Right lung (tissue), 10 donors: Measurements from ENCODE around the gene GRM5. TPM values are rescaled to one million over a fixed set of nuclear protein-coding genes. Genes with fewer than 3 reads are reported as not detected.
"Not testable (repeated sequence)": the region's sequence is repeated elsewhere in the genome, so short reads cannot be mapped to it uniquely, and the experiment has no call there.

Experiments
- DNase-seq, 2 donors: peaks; one replicate each; pipeline ENCODE4 v3.0.0-alpha.2; 2013
- long read RNA-seq, 8 donors: transcript quantifications; one replicate each; lab custom pipeline, GENCODE V29; 2026
- polyA plus RNA-seq, 5 donors: library from polyadenylated mRNA; unstranded; fragments of 120-200 nt; gene quantifications; one replicate each; pipeline versions ENCODE4 v1.2.1 to v1.2.3, GENCODE V29; 2013; ENCODE audit warnings: inconsistent platforms in 1 of 5, low replicate concordance in 1 of 5; ENCODE audit not compliant: insufficient read length in 5 of 5, insufficient read depth in 1 of 5

GRM5 gene
- polyA plus RNA-seq, result under 1 TPM in 3 of 5 donors, not detected in 2; 0.04 to 0.07 (median 0.04) TPM
- long read RNA-seq, donor 1, result 0 reads
- long read RNA-seq, donor 2, result 0 reads
- long read RNA-seq, donor 3, result 0 reads
- long read RNA-seq, donor 4, result 0 reads
- long read RNA-seq, donor 5, result 0 reads
- long read RNA-seq, donor 6, result 0 reads
- long read RNA-seq, donor 7, result 0 reads
- long read RNA-seq, donor 8, result 0 reads

GRCh38 chr11:89065651-89066201 lies at the start of gene GRM5:
Gene GRM5, minus strand, starts transcription at chr11:89065982. Its CDS starts 18,110 bp downstream, at chr11:89047872.
- DNase-seq, result not testable (repeated sequence)

- DNase-seq, result peak; percentile 8 to 20
These were observed 32.2 kb upstream of the GRM5 start for GRCh38 chr11:89097956-89098355.

- not testable (repeated sequence) for DNase-seq
These were observed 28.0 kb upstream of the GRM5 start for GRCh38 chr11:89093806-89094205.

- DNase-seq, result not testable (repeated sequence)
These were observed 19.2 kb upstream of the GRM5 start for GRCh38 chr11:89084951-89085350.

GRCh38 chr11:89070911-89071310 lies 5.1 kb upstream of the GRM5 start:
- peak in 1 of 2 donors; percentile 15 for DNase-seq

GRCh38 chr11:89067264-89067663 lies 1.5 kb upstream of the GRM5 start:
- DNase-seq, result no peak

- DNase-seq, result no peak
These were observed 716 bp downstream of the GRM5 start for GRCh38 chr11:89065066-89065465.

- DNase-seq, result not testable (repeated sequence)
These were observed 2.3 kb downstream of the GRM5 start for GRCh38 chr11:89063481-89063951.

GRCh38 chr11:89062771-89063298 lies 2.9 kb downstream of the GRM5 start:
- DNase-seq, result not testable (repeated sequence)

- not testable (repeated sequence) for DNase-seq
These were observed 3.9 kb downstream of the GRM5 start for GRCh38 chr11:89061839-89062238.

- DNase-seq, result not testable (repeated sequence)
These were observed 8.4 kb downstream of the GRM5 start for GRCh38 chr11:89057406-89057805.

- no peak for DNase-seq
These were observed 13.6 kb downstream of the GRM5 start for GRCh38 chr11:89052220-89052619.

GRCh38 chr11:89047159-89047558 lies 18.6 kb downstream of the GRM5 start:
- not testable (repeated sequence) for DNase-seq

GRCh38 chr11:89043861-89044588 lies 21.8 kb downstream of the GRM5 start:
- not testable (repeated sequence) for DNase-seq

GRCh38 chr11:89029671-89030070 lies 36.1 kb downstream of the GRM5 start:
- DNase-seq, result not testable (repeated sequence)

GRCh38 chr11:89021339-89021738 lies 44.4 kb downstream of the GRM5 start:
- DNase-seq, result no peak

- not testable (repeated sequence) for DNase-seq
These were observed 45.8 kb downstream of the GRM5 start for GRCh38 chr11:89019827-89020547.

- DNase-seq, result no peak
These were observed 49.6 kb downstream of the GRM5 start for GRCh38 chr11:89016214-89016613.

- no peak for DNase-seq
These were observed 50.2 kb downstream of the GRM5 start for GRCh38 chr11:89015614-89016013.

GRCh38 chr11:89000852-89001251 lies 64.9 kb downstream of the GRM5 start:
- not testable (repeated sequence) for DNase-seq

GRCh38 chr11:88979641-88980040 lies 86.1 kb downstream of the GRM5 start:
- DNase-seq, result no peak

- DNase-seq, result not testable (repeated sequence)
These were observed 86.8 kb downstream of the GRM5 start for GRCh38 chr11:88978992-88979391.
